Mesenchymal stem cell (in vitro differentiated cells and primary cell): Measurements from ENCODE around the gene PALM3.
"Not testable (repeated sequence)": the region's sequence is repeated elsewhere in the genome, so short reads cannot be mapped to it uniquely, and the experiment has no call there.

Experiments used
- DNase-seq: peaks from one replicate; pipeline ENCODE4 v3.0.0-alpha.2; 2013
- H2AFZ ChIP-seq: one replicate; pipeline ENCODE4 v1.6.1; 2013; ENCODE audit warnings: low read depth, mild to moderate bottlenecking, control low read depth, inconsistent platforms, low read length, moderate library complexity
- H2AK5ac ChIP-seq: 2 replicates; pipeline ENCODE4 v1.6.1; 2013; ENCODE audit warnings: low read length, moderate library complexity, mild to moderate bottlenecking, inconsistent platforms; ENCODE audit not compliant: severe bottlenecking
- H2BK120ac ChIP-seq: one replicate; pipeline ENCODE4 v1.6.1; 2013; ENCODE audit warnings: low read depth, mild to moderate bottlenecking, inconsistent platforms, low read length, moderate library complexity
- H2BK12ac ChIP-seq, 2 experiments: one replicate each; pipeline ENCODE4 v1.6.1; 2013; ENCODE audit warnings: inconsistent platforms in 2 of 2, low read length in 2 of 2, mild to moderate bottlenecking in 2 of 2, moderate library complexity in 2 of 2, control low read depth in 1 of 2
- H2BK15ac ChIP-seq: one replicate; pipeline ENCODE4 v1.6.1; 2013; ENCODE audit warnings: mild to moderate bottlenecking, low read depth, inconsistent platforms; ENCODE audit not compliant: poor library complexity, severe bottlenecking
- H2BK5ac ChIP-seq: 2 replicates; pipeline ENCODE4 v1.6.1; 2013; ENCODE audit warnings: low read depth, mild to moderate bottlenecking, low read length, control low read depth, inconsistent platforms; ENCODE audit not compliant: poor library complexity, severe bottlenecking
- H3K14ac ChIP-seq, 2 experiments: one replicate each; pipeline ENCODE4 v1.6.1; 2013; ENCODE audit warnings: inconsistent platforms in 2 of 2, low read length in 2 of 2, control low read depth in 1 of 2, mild to moderate bottlenecking in 1 of 2, moderate library complexity in 1 of 2
- H3K18ac ChIP-seq, 2 experiments: one replicate each; pipeline ENCODE4 v1.6.1; 2013; ENCODE audit warnings: inconsistent platforms in 2 of 2, low read length in 2 of 2, control low read depth in 1 of 2, low read depth in 1 of 2, mild to moderate bottlenecking in 1 of 2
- H3K23ac ChIP-seq, 2 experiments: one replicate each; pipeline ENCODE4 v1.6.1; 2013; ENCODE audit warnings: inconsistent platforms in 2 of 2, low read length in 2 of 2, mild to moderate bottlenecking in 2 of 2, moderate library complexity in 2 of 2, control low read depth in 1 of 2
- H3K27ac ChIP-seq: 2 replicates; pipeline ENCODE4 v1.5.1; 2013; ENCODE audit warnings: mild to moderate bottlenecking, moderate library complexity, low read length, control low read depth, inconsistent platforms; ENCODE audit not compliant: poor library complexity, severe bottlenecking
- H3K27me3 ChIP-seq, 2 experiments: 2 replicates each; pipeline versions ENCODE4 v1.6.1 to v1.7.0; 2013; ENCODE audit warnings: low read length in 2 of 2, mild to moderate bottlenecking in 2 of 2, moderate library complexity in 2 of 2, control low read depth in 1 of 2, inconsistent platforms in 1 of 2; ENCODE audit not compliant: control insufficient read depth in 1 of 2, insufficient read depth in 1 of 2
- H3K36me3 ChIP-seq, 2 experiments: 2 replicates each; pipeline versions ENCODE4 v1.6.1 to v1.7.0; 2013; ENCODE audit warnings: low read length in 2 of 2, control low read depth in 1 of 2, inconsistent platforms in 1 of 2, low read depth in 1 of 2, mild to moderate bottlenecking in 1 of 2; ENCODE audit not compliant: insufficient read depth in 2 of 2, control insufficient read depth in 1 of 2
- H3K4ac ChIP-seq, 2 experiments: one replicate each; pipeline ENCODE4 v1.6.1; 2013; ENCODE audit warnings: inconsistent platforms in 2 of 2, low read length in 2 of 2, mild to moderate bottlenecking in 2 of 2, moderate library complexity in 2 of 2, control low read depth in 1 of 2, low read depth in 1 of 2
- H3K4me1 ChIP-seq: 2 replicates; pipeline ENCODE4 v1.6.1; 2013; ENCODE audit warnings: low read depth, low read length, control low read depth; ENCODE audit not compliant: control insufficient read depth, insufficient read depth
- H3K4me2 ChIP-seq: 2 replicates; pipeline ENCODE4 v1.6.1; 2013; ENCODE audit warnings: low read length, mild to moderate bottlenecking, inconsistent platforms; ENCODE audit not compliant: poor library complexity, severe bottlenecking
- H3K4me3 ChIP-seq, 2 experiments: 2 replicates each; pipeline versions ENCODE4 v1.5.1 to v1.7.0; 2013; ENCODE audit warnings: low read length in 2 of 2, mild to moderate bottlenecking in 2 of 2, control low read depth in 1 of 2, low read depth in 1 of 2; ENCODE audit not compliant: insufficient read depth in 1 of 2
- H3K79me1 ChIP-seq: replicated peaks from 2 replicates; pipeline ENCODE4 v1.6.1; 2013; ENCODE audit warnings: mild to moderate bottlenecking, control low read depth, low read length, inconsistent platforms; ENCODE audit not compliant: poor library complexity, severe bottlenecking
- H3K9ac ChIP-seq: 2 replicates; pipeline ENCODE4 v1.7.0; 2013; ENCODE audit warnings: mild to moderate bottlenecking, low read length, moderate library complexity
- H3K9me3 ChIP-seq: 2 replicates; pipeline ENCODE4 v1.7.0; 2013; ENCODE audit warnings: mild to moderate bottlenecking, low read length; ENCODE audit not compliant: control insufficient read depth
- H4K8ac ChIP-seq: one replicate; pipeline ENCODE4 v1.6.1; 2013; ENCODE audit warnings: inconsistent platforms, mild to moderate bottlenecking, low read length, moderate library complexity
- H4K91ac ChIP-seq: one replicate; pipeline ENCODE4 v1.6.1; 2013; ENCODE audit warnings: mild to moderate bottlenecking, low read length, inconsistent platforms
- WGBS: methylation state at CpG from one replicate; pipeline ENCODE4 v1.1.7; 2013; ENCODE audit warnings: mixed read lengths; 5-methylcytosine and 5-hydroxymethylcytosine counted together

PALM3 gene

GRCh38 chr19:14035159-14035558, 26.7 kb downstream of the PALM3 start:
- not testable (repeated sequence) for DNase-seq, H2BK120ac ChIP-seq, H3K79me1 ChIP-seq, H3K23ac ChIP-seq, H3K4me3 ChIP-seq, H3K18ac ChIP-seq, H2AK5ac ChIP-seq, H3K14ac ChIP-seq, H3K9ac ChIP-seq, H4K91ac ChIP-seq, H3K4me2 ChIP-seq, H4K8ac ChIP-seq, H3K4ac ChIP-seq, H3K36me3 ChIP-seq, H3K27ac ChIP-seq, H3K9me3 ChIP-seq, H2AFZ ChIP-seq, H2BK5ac ChIP-seq, H2BK12ac ChIP-seq, H2BK15ac ChIP-seq
- WGBS = 91% methylated on average over 12 of the region's 12 CpGs
- Histone ChIP-seq H3K27me3 (peaks cover 0 to 22% of the 10 kb centered on the region in 2 experiments), H3K4me1 (peaks cover 11% of the 10 kb centered on the region)

- H4K8ac ChIP-seq = no peak overlapping the region
- DNase-seq = no peak
- H4K91ac ChIP-seq = no peak overlapping the region
- no peak overlapping the region for H3K23ac ChIP-seq
- H3K4me1 ChIP-seq = peaks cover 11% of the 10 kb centered on the region
- H3K9ac ChIP-seq = no peak overlapping the region
- H3K14ac ChIP-seq = no peak overlapping the region
- no peak overlapping the region for H3K4me3 ChIP-seq
- no peak overlapping the region for H2BK15ac ChIP-seq
- no peaks in the 10 kb centered on the region for H3K79me1 ChIP-seq
- no peak overlapping the region for H2BK5ac ChIP-seq
- no peak overlapping the region for H3K4me2 ChIP-seq
- H2BK12ac ChIP-seq = no peak overlapping the region
- H3K9me3 ChIP-seq = no peaks in the 10 kb centered on the region
- 91% methylated on average over 1 of the region's 2 CpGs for WGBS
- H3K18ac ChIP-seq = no peak overlapping the region
- H3K4ac ChIP-seq = no peak overlapping the region
- no peak overlapping the region for H2AK5ac ChIP-seq
- no peaks in the 10 kb centered on the region for H3K36me3 ChIP-seq
- peaks cover 0 to 18% of the 10 kb centered on the region in 2 experiments for H3K27me3 ChIP-seq
- no peak overlapping the region for H3K27ac ChIP-seq
- no peak overlapping the region for H2BK120ac ChIP-seq
- H2AFZ ChIP-seq = no peak overlapping the region
Observed at GRCh38 chr19:14033946-14034345, 27.9 kb downstream of the PALM3 start.

DNA sequence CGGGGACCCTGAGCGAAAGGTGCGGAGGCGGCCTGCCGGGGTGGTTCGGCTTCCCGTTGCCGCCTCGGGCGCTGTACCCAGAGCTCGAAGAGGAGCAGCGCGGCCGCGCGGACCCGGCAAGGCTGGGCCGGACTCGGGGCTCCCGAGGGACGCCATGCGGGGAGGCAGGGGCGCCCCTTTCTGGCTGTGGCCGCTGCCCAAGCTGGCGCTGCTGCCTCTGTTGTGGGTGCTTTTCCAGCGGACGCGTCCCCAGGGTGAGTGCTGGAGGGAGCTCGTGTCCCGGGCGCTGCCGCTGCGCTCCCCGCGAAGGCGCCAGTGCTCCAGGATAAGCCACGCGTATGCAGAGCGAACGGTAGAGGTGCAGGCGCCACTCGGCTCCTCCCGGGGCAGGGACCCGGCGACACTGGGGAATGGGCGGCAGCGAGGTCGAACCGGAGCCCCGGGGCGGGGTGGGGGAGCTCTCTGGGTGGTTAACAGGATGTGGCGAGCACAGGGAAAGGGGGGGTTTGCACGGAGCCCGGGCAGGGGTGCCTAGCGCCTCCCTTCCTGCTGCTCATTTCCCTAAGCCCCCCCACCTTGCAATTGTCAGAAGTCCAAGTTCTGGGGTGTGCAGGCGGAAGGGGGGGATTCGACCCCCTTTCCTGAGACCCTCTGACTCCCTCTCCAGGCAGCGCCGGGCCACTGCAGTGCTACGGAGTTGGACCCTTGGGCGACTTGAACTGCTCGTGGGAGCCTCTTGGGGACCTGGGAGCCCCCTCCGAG, 30.0 kb downstream of the PALM3 start, which contains the start of gene IL27RA:
TSS of gene IL27RA (plus strand) at position 44 of the 762 bp plus-strand sequence. CDS start at position 155, 111 bp downstream.
- Histone ChIP-seq H4K91ac (peak within 1 kb of the TSS; percentile 52), H3K14ac (peak within 1 kb of the TSS in 1 of 2 experiments; percentile 61), H3K9ac (peak within 1 kb of the TSS; percentile 57), H3K4me2 (peak within 1 kb of the TSS; percentile 98), H2BK12ac (peak within 1 kb of the TSS in 1 of 2 experiments; percentile 90), H3K36me3 (no peaks in the 10 kb centered on the region), H2BK5ac (no peak within 1 kb of the TSS), H3K4me1 (peaks cover 11% of the 10 kb centered on the region), H2BK15ac (peak within 1 kb of the TSS; percentile 60), H3K9me3 (no peaks in the 10 kb centered on the region), H3K4me3 (peak within 1 kb of the TSS; percentile 65 to 73), H3K4ac (peak within 1 kb of the TSS in 1 of 2 experiments; percentile 21), H3K27ac (no peak within 1 kb of the TSS), H3K18ac (peak within 1 kb of the TSS; percentile 64 to 86), H3K79me1 (no peaks in the 10 kb centered on the region), H4K8ac (peak within 1 kb of the TSS; percentile 87), H2AK5ac (no peak within 1 kb of the TSS), H3K27me3 (peaks cover 8 to 37% of the 10 kb centered on the region in 2 experiments), H2AFZ (peak within 1 kb of the TSS; percentile 55), H2BK120ac (peak within 1 kb of the TSS; percentile 64), H3K23ac (peak within 1 kb of the TSS in 1 of 2 experiments; percentile 42)
- 1% methylated on average over 43 of the region's 63 CpGs for WGBS
- peak; percentile 70 for DNase-seq

DNA sequence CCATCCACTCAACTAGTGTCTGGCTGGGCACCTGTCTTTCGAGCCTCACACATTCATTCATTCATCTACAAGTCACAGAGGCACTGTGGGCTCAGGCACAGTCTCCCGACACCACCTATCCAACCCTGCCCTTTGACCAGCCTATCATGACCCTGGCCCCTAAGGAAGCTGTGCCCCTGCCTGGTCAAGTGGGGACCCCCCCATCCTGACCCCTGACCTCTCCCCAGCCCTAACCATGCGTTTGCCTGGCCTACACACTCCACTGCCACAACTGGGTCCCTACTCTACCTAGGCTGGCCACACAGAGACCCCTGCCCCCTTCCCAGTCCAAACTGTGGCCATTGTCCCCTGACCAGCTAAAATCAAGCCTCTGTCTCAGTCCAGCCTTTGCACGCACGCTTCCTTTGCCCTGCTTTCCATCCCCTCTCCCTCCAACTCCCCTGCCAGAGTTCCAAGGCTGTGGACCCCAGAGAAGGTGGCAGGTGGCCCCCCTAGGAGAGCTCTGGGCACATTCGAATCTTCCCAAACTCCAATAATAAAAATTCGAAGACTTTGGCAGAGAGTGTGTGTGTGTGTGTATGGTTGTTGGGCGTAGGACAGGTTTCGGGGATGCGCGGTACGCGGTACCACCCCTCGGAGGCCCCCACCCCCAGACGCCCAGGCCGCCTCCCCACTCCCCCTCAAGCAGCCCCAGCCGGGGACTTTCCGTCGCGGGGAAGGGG, 30.7 kb downstream of the PALM3 start:
- H3K14ac ChIP-seq = peak overlapping the region in 1 of 2 experiments; percentile 59
- H3K4ac ChIP-seq = no peak overlapping the region
- no peak overlapping the region for H2BK12ac ChIP-seq
- H4K91ac ChIP-seq = peak overlapping the region; percentile 52
- no peak overlapping the region for H2AK5ac ChIP-seq
- peaks cover 8 to 39% of the 10 kb centered on the region in 2 experiments for H3K27me3 ChIP-seq
- H2AFZ ChIP-seq = peak overlapping the region; percentile 55
- H3K4me3 ChIP-seq = peak overlapping the region in 1 of 2 experiments; percentile 65
- H3K4me2 ChIP-seq = peak overlapping the region; percentile 98
- H3K4me1 ChIP-seq = peaks cover 11% of the 10 kb centered on the region
- no peak overlapping the region for H4K8ac ChIP-seq
- H3K27ac ChIP-seq = no peak overlapping the region
- H3K23ac ChIP-seq = peak overlapping the region in 1 of 2 experiments; percentile 42
- DNase-seq = no peak
- H2BK120ac ChIP-seq = peak overlapping the region; percentile 64
- H3K9ac ChIP-seq = peak overlapping the region; percentile 57
- H2BK15ac ChIP-seq = no peak overlapping the region
- 33% methylated on average over 11 of the region's 20 CpGs for WGBS
- H3K18ac ChIP-seq = peak overlapping the region in 1 of 2 experiments; percentile 86
- no peaks in the 10 kb centered on the region for H3K79me1 ChIP-seq
- H3K36me3 ChIP-seq = no peaks in the 10 kb centered on the region
- no peak overlapping the region for H2BK5ac ChIP-seq
- H3K9me3 ChIP-seq = no peaks in the 10 kb centered on the region
